Measurements from ENCODE around the gene NOTCH4.
"Not testable (repeated sequence)": the region's sequence is repeated elsewhere in the genome, so short reads cannot be mapped to it uniquely, and the experiment has no call there.

Gene NOTCH4

DNA sequence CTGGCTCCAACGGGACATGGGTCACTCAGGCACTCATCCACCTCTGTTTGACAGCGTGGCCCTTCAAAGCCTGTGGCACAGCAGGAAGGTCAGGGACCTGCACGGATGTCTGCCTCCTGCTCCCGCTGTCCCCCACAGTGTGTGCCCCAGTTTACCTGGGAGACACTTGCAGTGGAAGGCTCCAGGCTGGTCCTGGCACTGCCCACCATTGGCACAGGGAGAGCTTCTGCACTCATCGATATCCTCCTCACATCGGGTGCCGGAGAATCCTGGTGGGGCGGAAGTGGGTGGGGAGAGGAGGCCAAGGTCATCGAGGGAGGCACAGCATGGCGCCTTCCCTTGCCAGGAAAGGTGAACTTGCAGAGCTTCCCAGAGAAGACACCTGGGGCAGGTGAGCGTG is 6.9 kb downstream of the NOTCH4 start:
- H3K27ac ChIP-seq, result no peak overlapping the region
- TF ChIP-seq, protein P1, sequence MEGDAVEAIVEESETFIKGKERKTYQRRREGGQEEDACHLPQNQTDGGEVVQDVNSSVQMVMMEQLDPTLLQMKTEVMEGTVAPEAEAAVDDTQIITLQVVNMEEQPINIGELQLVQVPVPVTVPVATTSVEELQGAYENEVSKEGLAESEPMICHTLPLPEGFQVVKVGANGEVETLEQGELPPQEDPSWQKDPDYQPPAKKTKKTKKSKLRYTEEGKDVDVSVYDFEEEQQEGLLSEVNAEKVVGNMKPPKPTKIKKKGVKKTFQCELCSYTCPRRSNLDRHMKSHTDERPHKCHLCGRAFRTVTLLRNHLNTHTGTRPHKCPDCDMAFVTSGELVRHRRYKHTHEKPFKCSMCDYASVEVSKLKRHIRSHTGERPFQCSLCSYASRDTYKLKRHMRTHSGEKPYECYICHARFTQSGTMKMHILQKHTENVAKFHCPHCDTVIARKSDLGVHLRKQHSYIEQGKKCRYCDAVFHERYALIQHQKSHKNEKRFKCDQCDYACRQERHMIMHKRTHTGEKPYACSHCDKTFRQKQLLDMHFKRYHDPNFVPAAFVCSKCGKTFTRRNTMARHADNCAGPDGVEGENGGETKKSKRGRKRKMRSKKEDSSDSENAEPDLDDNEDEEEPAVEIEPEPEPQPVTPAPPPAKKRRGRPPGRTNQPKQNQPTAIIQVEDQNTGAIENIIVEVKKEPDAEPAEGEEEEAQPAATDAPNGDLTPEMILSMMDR (IDR thresholded peaks at IDR 0.05), result no peak
- no peak for TF ChIP-seq ZFX (IDR thresholded peaks at IDR 0.05; ENCODE audit: borderline replicate concordance)

DNA sequence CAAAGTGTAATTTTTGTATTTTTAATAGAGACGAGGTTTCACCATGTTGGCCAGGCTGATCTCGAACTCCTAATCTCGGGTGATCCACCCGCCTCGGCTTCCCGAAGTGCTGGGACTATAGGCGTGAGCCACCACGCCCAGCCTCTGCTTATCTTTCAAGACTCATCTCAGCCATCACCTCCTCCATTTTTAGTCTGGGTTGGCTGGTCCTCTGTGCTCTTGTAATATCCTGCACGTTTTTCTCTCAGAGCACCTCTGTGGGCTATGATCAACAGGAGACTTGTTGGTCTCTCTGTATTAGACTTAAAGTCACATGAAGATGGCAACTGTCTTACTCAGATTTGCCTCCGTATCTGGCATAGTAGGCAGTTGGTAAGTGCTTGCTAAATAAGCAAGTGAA is 7.6 kb downstream of the NOTCH4 start:
- TF ChIP-seq, protein P1 (IDR thresholded peaks at IDR 0.05), result no peak
- TF ChIP-seq ZFX (IDR thresholded peaks at IDR 0.05; ENCODE audit: borderline replicate concordance), result no peak
- no peak overlapping the region for H3K27ac ChIP-seq

DNA sequence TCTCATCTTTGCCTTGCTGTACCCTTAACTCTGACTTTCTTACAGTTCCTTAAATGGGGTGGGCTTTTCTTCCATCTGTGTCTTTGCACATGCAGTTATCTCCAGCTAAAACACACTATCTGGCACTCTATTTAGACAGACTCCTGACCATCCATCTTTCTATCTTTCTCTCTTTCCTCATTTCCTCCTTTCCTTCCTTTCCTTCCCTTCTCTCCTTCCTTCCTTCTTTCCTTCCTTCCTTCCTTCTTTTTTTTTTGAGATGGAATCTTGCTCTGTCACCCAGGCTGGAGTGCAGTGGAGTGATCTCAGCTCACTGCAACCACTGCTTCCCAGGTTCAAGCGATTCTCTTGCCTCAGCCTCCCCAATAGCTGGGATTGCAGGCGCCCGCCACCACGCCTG is 8.2 kb downstream of the NOTCH4 start:
- H3K27ac ChIP-seq, result no peak overlapping the region
- no peak for TF ChIP-seq ZFX (IDR thresholded peaks at IDR 0.05; ENCODE audit: borderline replicate concordance)
- TF ChIP-seq, protein P1 (IDR thresholded peaks at IDR 0.05), result no peak

DNA sequence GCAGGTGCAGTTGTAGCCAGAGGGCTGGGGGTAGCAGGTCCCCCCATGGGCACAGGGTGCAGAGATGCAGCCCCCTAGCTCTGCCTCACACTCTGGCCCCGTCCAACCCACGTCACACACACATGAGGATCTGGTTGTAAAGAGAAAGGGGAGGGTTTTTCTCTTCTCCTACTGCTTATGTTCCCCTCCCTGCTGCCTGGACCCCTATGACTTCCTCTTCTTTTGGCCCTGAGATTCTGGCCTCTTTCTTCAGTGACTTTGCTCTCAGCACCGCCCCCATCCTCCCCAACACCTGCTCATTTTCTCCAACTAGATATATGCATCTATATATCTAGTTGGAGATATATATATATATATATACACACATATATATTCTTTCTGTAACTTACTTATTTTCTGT is 9.7 kb downstream of the NOTCH4 start:
- H3K27ac ChIP-seq, result no peak overlapping the region
- TF ChIP-seq, protein P1 (IDR thresholded peaks at IDR 0.05), result no peak
- no peak for TF ChIP-seq ZFX (IDR thresholded peaks at IDR 0.05; ENCODE audit: borderline replicate concordance)

DNA sequence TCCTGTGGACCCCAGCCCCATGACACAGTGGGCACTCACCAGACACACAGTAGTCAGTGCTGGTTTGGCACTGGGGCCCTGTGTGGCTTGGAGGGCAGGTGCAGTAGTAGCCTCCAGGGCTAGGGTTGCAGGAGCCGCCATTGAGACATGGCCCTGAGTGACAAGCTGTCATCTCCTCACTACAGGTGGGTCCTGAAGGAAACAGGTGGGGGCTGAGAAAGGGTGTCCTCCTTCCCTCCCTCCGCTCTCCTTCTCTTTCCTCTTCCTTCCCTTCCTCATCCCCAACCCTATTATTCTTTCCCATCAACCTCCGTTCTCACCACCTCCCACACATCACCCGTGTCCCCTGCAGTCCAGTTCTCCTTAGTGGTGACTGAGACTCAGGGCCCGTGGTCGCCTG is 10.2 kb downstream of the NOTCH4 start:
- H3K27ac ChIP-seq, result no peak overlapping the region
- no peak for TF ChIP-seq ZFX (IDR thresholded peaks at IDR 0.05; ENCODE audit: borderline replicate concordance)
- TF ChIP-seq, protein P1 (IDR thresholded peaks at IDR 0.05), result no peak

DNA sequence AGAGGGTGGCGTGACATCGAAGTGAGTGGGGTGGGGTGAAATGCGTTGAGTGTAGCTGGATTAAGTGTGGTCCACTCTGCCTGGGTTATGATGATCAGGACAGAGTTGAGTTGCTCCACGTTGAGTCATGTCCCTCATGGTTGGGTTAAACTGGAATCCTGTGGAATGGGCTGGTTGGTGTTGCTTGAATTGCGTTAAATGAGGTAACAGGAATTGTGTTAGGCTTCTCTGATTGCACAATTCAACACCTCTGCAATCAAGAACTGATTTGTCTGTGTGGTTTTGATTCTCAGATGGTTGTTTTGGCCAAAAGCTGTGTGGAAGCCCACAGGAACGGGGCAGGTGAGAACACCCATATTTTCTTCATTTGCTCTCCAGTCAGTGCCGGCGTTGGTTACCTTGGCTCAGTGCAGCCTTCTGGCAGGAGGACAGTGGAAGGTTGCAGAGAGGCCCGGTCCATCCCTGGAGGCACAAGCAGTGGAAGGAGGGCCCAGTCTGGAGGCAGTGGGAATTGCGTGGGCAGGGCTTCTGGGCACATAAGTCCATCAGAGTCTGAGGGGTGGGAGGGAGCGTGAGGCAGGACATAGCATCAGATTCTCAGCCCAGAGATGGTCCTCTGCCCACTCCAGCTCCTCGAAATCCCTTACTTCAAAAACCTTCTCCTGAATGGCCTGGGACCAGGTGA is 11.6 kb downstream of the NOTCH4 start:
- TF ChIP-seq, protein P1 (IDR thresholded peaks at IDR 0.05), result no peak
- no peak for TF ChIP-seq ZFX (IDR thresholded peaks at IDR 0.05; ENCODE audit: borderline replicate concordance)
- H3K27ac ChIP-seq, result no peak overlapping the region

DNA sequence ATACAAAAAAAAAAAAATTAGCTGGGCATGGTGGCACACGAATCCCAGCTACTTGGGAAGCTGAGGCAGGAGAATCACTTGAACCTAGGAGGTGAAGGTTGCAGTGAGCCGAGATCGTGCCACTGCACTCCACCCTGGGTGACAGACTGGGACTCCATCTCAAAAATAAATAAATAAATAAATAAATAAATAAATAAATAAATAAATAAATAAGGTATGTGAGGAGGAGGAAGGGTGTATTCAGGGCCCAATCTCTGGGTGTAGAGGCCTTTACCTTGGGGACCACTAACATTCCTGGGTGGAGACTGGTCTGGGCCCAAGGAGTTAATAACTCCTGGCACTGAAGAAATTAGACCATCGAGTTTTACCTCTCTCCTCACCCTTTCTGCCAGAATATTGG is 12.4 kb downstream of the NOTCH4 start:
- not testable (repeated sequence) for H3K27ac ChIP-seq

DNA sequence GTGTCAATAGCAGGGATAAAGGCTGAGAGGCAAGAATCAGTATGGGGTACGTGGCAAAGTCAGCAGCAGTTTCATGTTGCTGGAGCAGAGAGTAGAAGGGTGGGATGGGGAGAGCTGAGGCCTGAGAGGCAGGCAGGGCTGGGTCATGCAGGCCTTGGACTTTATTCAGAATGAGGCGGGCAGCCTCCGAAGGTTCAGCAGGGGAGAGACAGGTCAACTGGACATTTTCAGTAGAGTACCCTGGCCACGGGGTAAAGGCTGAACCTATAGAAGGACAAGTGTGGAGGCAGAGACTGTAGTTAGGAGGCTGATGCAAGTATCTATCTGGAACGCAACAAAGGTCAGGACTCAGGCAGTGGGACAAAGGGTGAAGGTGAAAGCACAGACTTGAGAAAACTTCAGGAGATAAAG is 13.7 kb downstream of the NOTCH4 start:
- TF ChIP-seq, protein P1 (IDR thresholded peaks at IDR 0.05), result no peak
- no peak overlapping the region for H3K27ac ChIP-seq

All from 22Rv1 (cell line).